Testis (tissue), 2 donors: ENCODE measurements around the gene TNFRSF8.

ENCODE experiments used
- CTCF ChIP-seq, 3 experiments: fragments of 450-650 bp in 2 of 3; fragments of 200-600 bp in 1 of 3; sonication (generic) in 1 of 3; IDR thresholded peaks; one replicate each; pipeline ENCODE4 v1.5.1; 2016 to 2019; ENCODE audit warnings: antibody characterized with exemption in 3 of 3, mild to moderate bottlenecking in 2 of 3, moderate library complexity in 1 of 3
- POLR2A ChIP-seq: fragments of 450-650 bp; IDR thresholded peaks from one replicate; pipeline ENCODE4 v1.6.1; 2017; ENCODE audit warnings: antibody characterized with exemption, mild to moderate bottlenecking, moderate library complexity

GRCh38 chr1:12055259-12055658 is 7.8 kb upstream of the TNFRSF8 start:
- TF ChIP-seq POLR2A (no peak), CTCF (IDR thresholded peaks at IDR 0.05) (no peak)
